Memory B cell (primary cell): Measurements from ENCODE around the gene MDFIC.

Source experiments
- ATAC-seq: fragments of 150-1000 bp; cut with Tn5 transposase; 2 replicates; pipeline ENCODE4 v1.10.0; 2021; ENCODE audit warnings: low read depth, mild to moderate bottlenecking, moderate library complexity
- DNase-seq, 2 donors: peaks; one replicate each; pipeline ENCODE4 v3.0.0; 2022; ENCODE audit warnings: low spot score in 2 of 2
- H3K27ac Mint-ChIP-seq: one replicate; pipeline ENCODE4 v1.8.0; 2022; ENCODE audit warnings: mild to moderate bottlenecking, moderate library complexity, mixed read lengths
- H3K27me3 Mint-ChIP-seq: one replicate; pipeline ENCODE4 v1.8.0; 2022; ENCODE audit warnings: mixed read lengths
- H3K36me3 Mint-ChIP-seq: one replicate; pipeline ENCODE4 v1.8.0; 2022; ENCODE audit warnings: mild to moderate bottlenecking, mixed read lengths
- H3K4me1 Mint-ChIP-seq: one replicate; pipeline ENCODE4 v1.8.0; 2022; ENCODE audit warnings: mixed read lengths
- H3K4me3 Mint-ChIP-seq: one replicate; pipeline ENCODE4 v1.8.0; 2022; ENCODE audit warnings: mild to moderate bottlenecking, moderate library complexity, mixed read lengths
- H3K9me3 Mint-ChIP-seq: one replicate; pipeline ENCODE4 v1.8.0; 2022; ENCODE audit warnings: mixed read lengths

Gene MDFIC

GRCh38 chr7:115059321-115059720 lies 137.4 kb downstream of the MDFIC start:
- H3K27ac Mint-ChIP-seq, result no peak overlapping the region
- no peaks in the 10 kb centered on the region for H3K9me3 Mint-ChIP-seq
- no peak for DNase-seq
- H3K27me3 Mint-ChIP-seq, result no peaks in the 10 kb centered on the region
- H3K36me3 Mint-ChIP-seq, result no peaks in the 10 kb centered on the region
- H3K4me3 Mint-ChIP-seq, result no peak overlapping the region
- no peak for ATAC-seq
- peaks cover 5% of the 10 kb centered on the region for H3K4me1 Mint-ChIP-seq

DNA sequence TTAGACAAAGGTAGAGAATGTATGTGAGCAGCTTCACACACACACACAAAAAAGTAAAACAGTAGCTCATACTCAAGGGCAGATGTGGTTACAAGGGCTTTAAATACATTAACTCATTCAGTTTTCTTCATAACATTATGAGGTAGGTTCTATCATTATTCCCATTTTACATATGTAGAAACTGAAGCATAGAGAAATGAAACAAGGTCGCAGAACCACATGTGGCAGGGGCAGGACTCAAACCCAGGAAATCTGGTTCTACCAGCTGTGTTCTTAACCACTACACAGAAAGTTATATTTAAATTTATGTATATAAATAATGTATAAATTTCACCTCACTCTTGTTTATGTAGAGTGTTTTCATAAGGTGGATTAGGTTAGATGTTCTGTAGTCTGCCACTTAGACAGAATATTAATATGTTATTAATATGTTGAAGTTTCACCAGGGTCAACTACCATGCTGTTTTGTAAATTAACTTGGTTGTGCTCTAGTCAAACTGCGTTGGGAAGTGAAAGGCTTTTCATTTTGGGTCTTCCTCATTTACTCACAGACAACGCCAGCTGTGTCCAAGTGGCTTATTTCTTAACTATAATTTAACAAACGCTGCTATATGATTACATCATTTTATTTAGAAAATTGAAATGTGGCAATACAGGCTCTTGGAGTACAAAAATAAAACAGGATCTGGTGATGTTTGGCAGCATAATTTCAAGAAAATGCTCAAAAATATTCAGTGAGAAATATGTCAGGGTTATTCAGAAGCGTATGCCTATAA lies 138.4 kb downstream of the MDFIC start:
- Mint-ChIP-seq H3K27me3 (no peaks in the 10 kb centered on the region), H3K4me3 (no peak overlapping the region), H3K4me1 (peaks cover 3% of the 10 kb centered on the region), H3K9me3 (no peaks in the 10 kb centered on the region), H3K36me3 (no peaks in the 10 kb centered on the region), H3K27ac (no peak overlapping the region)
- ATAC-seq (no peak), DNase-seq (no peak)

GRCh38 chr7:115066050-115066449 lies 144.2 kb downstream of the MDFIC start:
- Mint-ChIP-seq H3K27ac (no peak overlapping the region), H3K27me3 (no peaks in the 10 kb centered on the region), H3K4me3 (no peak overlapping the region), H3K4me1 (peaks cover 5% of the 10 kb centered on the region), H3K36me3 (no peaks in the 10 kb centered on the region), H3K9me3 (no peaks in the 10 kb centered on the region)
- ATAC-seq (no peak), DNase-seq (no peak)

DNA sequence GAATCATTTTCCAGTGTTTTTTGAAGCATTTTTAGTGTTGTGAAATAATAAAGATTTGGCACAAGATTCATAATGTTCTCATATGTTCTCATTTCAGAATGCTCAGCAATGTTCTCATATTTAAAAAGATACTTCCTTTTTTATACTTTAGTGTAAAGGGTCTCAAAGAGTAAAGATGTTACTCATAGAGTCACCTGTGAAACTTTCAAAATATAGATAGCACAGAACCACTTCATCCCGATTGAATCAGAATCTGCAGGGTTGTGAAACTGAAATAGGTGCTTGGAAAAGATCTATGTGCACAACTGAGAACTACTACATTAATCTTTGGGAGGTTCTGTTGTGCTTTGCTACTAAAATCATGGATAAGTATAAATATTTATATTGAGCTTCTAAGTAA lies 144.7 kb downstream of the MDFIC start:
- ATAC-seq (no peak), DNase-seq (no peak)
- Mint-ChIP-seq H3K27me3 (no peaks in the 10 kb centered on the region), H3K36me3 (no peaks in the 10 kb centered on the region), H3K4me1 (peaks cover 5% of the 10 kb centered on the region), H3K4me3 (no peak overlapping the region), H3K27ac (no peak overlapping the region), H3K9me3 (no peaks in the 10 kb centered on the region)

DNA sequence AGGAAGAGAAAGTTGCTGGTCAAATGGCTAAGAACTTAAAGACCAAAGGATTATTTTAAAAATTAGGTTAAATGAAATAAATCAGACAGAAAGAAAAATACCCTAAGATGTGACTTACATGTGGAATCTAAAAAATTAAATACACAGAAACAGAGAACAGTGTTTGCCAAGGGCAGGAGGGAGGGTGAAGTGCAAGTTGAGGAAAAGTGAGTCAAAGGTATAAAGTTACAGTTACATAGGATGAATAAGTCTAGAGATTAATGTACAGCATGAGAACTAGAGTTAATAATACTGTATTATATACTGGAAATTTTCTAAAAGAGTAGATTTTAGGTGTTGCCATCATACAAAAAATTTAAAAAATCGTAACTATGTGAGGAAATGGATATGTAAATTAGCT lies 146.3 kb downstream of the MDFIC start:
- ATAC-seq (no peak), DNase-seq (no peak)
- no peaks in the 10 kb centered on the region for H3K9me3 Mint-ChIP-seq
- no peak overlapping the region for H3K4me3 Mint-ChIP-seq
- no peaks in the 10 kb centered on the region for H3K36me3 Mint-ChIP-seq
- H3K4me1 Mint-ChIP-seq, result peaks cover 5% of the 10 kb centered on the region
- no peaks in the 10 kb centered on the region for H3K27me3 Mint-ChIP-seq
- no peak overlapping the region for H3K27ac Mint-ChIP-seq
